Spleen (tissue), 11 donors: ENCODE data around the gene SMIM15. TPM values are rescaled to one million over a fixed set of nuclear protein-coding genes. Genes with fewer than 3 reads are reported as not detected.
A peak's percentile ranks its signal among the peaks of the same experiment; 100 is the strongest.

Source experiments
- DNase-seq: peaks from one replicate; pipeline ENCODE4 v3.0.0-alpha.2; 2020
- H3K27ac ChIP-seq, 8 donors: fragments of 200-600 bp; sonication (generic) in 7 of 8; 1 replicate in 4 of 8; 2 replicates in 4 of 8; pipeline versions ENCODE4 v1.5.0 to v1.8.0; 2016 to 2021; ENCODE audit warnings: inconsistent platforms in 4 of 8, mild to moderate bottlenecking in 4 of 8, moderate library complexity in 1 of 8
- H3K27me3 ChIP-seq, 7 donors: fragments of 200-600 bp; sonication (generic) in 6 of 7; replicated peaks in 1 of 7; 1 replicate in 4 of 7; 2 replicates in 3 of 7; pipeline versions ENCODE4 v1.5.0 to v1.8.0; 2016 to 2021; ENCODE audit warnings: inconsistent platforms in 3 of 7, mild to moderate bottlenecking in 1 of 7
- H3K36me3 ChIP-seq, 6 donors: fragments of 200-600 bp; sonication (generic) in 5 of 6; 1 replicate in 4 of 6; 2 replicates in 2 of 6; pipeline versions ENCODE4 v1.5.0 to v1.8.0; 2016 to 2021; ENCODE audit warnings: inconsistent platforms in 2 of 6
- H3K4me1 ChIP-seq, 6 donors: fragments of 200-600 bp; sonication (generic) in 5 of 6; 1 replicate in 3 of 6; 2 replicates in 3 of 6; pipeline versions ENCODE4 v1.5.0 to v1.8.0; 2016 to 2021; ENCODE audit warnings: inconsistent platforms in 3 of 6
- H3K4me3 ChIP-seq, 8 donors: fragments of 200-600 bp; sonication (generic) in 7 of 8; 1 replicate in 4 of 8; 2 replicates in 4 of 8; pipeline versions ENCODE4 v1.5.0 to v1.8.0; 2016 to 2021; ENCODE audit warnings: inconsistent platforms in 4 of 8, mild to moderate bottlenecking in 4 of 8, moderate library complexity in 2 of 8
- H3K9me3 ChIP-seq, 8 donors: fragments of 200-600 bp; sonication (generic) in 7 of 8; 1 replicate in 4 of 8; 2 replicates in 4 of 8; pipeline versions ENCODE4 v1.5.0 to v1.8.0; 2016 to 2021; ENCODE audit warnings: inconsistent platforms in 4 of 8
- CTCF ChIP-seq, 11 experiments: fragments of 200-600 bp in 7 of 11; fragments of 450-650 bp in 4 of 11; sonication (generic) in 4 of 11; IDR thresholded peaks in 8 of 11; conservative IDR thresholded peaks in 3 of 11; 1 replicate in 7 of 11; 2 replicates in 4 of 11; pipeline versions ENCODE4 v1.4.0 to v1.8.0; 2016 to 2021; ENCODE audit warnings: antibody characterized with exemption in 11 of 11, inconsistent platforms in 4 of 11, mild to moderate bottlenecking in 1 of 11
- POLR2A ChIP-seq, 3 donors: fragments of 450-650 bp; IDR thresholded peaks; one replicate each; pipeline ENCODE4 v1.5.1; 2017; ENCODE audit warnings: antibody characterized with exemption in 3 of 3, mild to moderate bottlenecking in 1 of 3
- POLR2AphosphoS5 ChIP-seq, 3 donors: sonication (generic); formaldehyde crosslinking; IDR thresholded peaks; one replicate each; pipeline ENCODE4 v1.5.1; 2017; ENCODE audit warnings: antibody characterized with exemption in 3 of 3
- WGBS, 5 donors: extraction: QIAGEN DNeasy Blood & Tissue Kit in 3 of 5; methylation state at CpG; one replicate each; pipeline versions ENCODE4 v1.1.5 to v1.1.7; 2013 to 2018; 5-methylcytosine and 5-hydroxymethylcytosine counted together
- intact Hi-C: fragments of 100-400 bp; cut with DNase I; formaldehyde crosslinking; loops from one replicate; pipeline ENCODE4 v1.15.0; 2023; ENCODE audit warnings: low total_unique reads
- polyA plus RNA-seq, 3 donors: library from polyadenylated mRNA; stranded (reverse); fragments of 200-250 nt; gene quantifications; one replicate each; pipeline ENCODE4 v1.2.1, GENCODE V29; 2013
- total RNA-seq, 7 donors: library from RNA; depleted of rRNA in 3 of 7; stranded (reverse); fragments of >200 nt in 3 of 7; fragmentation: NEBNext Ultra II Directional in 4 of 7; extraction: Animal tissue kit (Norgen Biotek cat#: 25700) in 4 of 7; gene quantifications; one replicate each; pipeline versions ENCODE4 v1.1.0 to v1.2.1, GENCODE V29; 2016 to 2021
- donor health status: healthy with polysubstance abuse.
- donor health status: DM: no; HTN: no; CAD: no; lungs with moderate emphysema.
- donor health status: DM: no; HTN: no; CAD: no.
- donor health status: Bipolar disorder and iron deficiency.
- donor health status: healthy.
- donor health status: DM: no; HTN: no; CAD: no.
- donor health status: DM: yes; HTN: yes; CAD: no.

The SMIM15 gene
- total and polyA plus RNA-seq, 10 donors = 14.4 to 42.9 (median 30.7) TPM

- Histone ChIP-seq H3K4me3 (no peak overlapping the region), H3K27ac (no peak overlapping the region), H3K4me1 (peaks cover 0 to 12% (median 2%) of the 10 kb centered on the region in 6 donors), H3K9me3 (peaks cover 0 to 1% (median 0%) of the 10 kb centered on the region in 8 donors), H3K36me3 (no peaks in the 10 kb centered on the region), H3K27me3 (no peaks in the 10 kb centered on the region)
- intact Hi-C loops = no loop called here
- DNase-seq = no peak
- 40 to 58% (median 57%) methylated on average over 2 of the region's 2 CpGs for WGBS, 5 donors
- TF ChIP-seq POLR2AphosphoS5 (IDR thresholded peaks at IDR 0.05) (no peak), CTCF (IDR thresholded peaks at IDR 0.05 in 8 of 11, conservative IDR thresholded peaks at IDR 0.05 in 3 of 11) (no peak), POLR2A (IDR thresholded peaks at IDR 0.05) (no peak)
Measured at GRCh38 chr5:61186634-61187033, 24.4 kb upstream of the SMIM15 start.

GRCh38 chr5:61184708-61185107 is 22.4 kb upstream of the SMIM15 start:
- DNase-seq = no peak
- Histone ChIP-seq H3K27ac (peak overlapping the region in 1 of 8 donors; percentile 10), H3K36me3 (no peaks in the 10 kb centered on the region), H3K9me3 (no peaks in the 10 kb centered on the region), H3K4me1 (peaks cover 0 to 27% (median 11%) of the 10 kb centered on the region in 6 donors), H3K4me3 (no peak overlapping the region), H3K27me3 (no peaks in the 10 kb centered on the region)
- intact Hi-C loops = no loop called here
- WGBS, 5 donors = 63 to 87% (median 77%) methylated on average over 2 of the region's 2 CpGs
- TF ChIP-seq POLR2A (IDR thresholded peaks at IDR 0.05) = no peak
- no peak for TF ChIP-seq POLR2AphosphoS5 (IDR thresholded peaks at IDR 0.05)
- no peak for TF ChIP-seq CTCF (IDR thresholded peaks at IDR 0.05 in 8 of 11, conservative IDR thresholded peaks at IDR 0.05 in 3 of 11)

GRCh38 chr5:61183538-61183937 is 21.3 kb upstream of the SMIM15 start:
- intact Hi-C loops = no loop called here
- H3K36me3 ChIP-seq = no peaks in the 10 kb centered on the region
- DNase-seq = no peak
- WGBS, 5 donors = 90 to 100% (median 95%) methylated on average over 1 of the region's 1 CpG
- H3K4me3 ChIP-seq = no peak overlapping the region
- H3K27me3 ChIP-seq = no peaks in the 10 kb centered on the region
- H3K4me1 ChIP-seq = peaks cover 0 to 27% (median 11%) of the 10 kb centered on the region in 6 donors
- H3K9me3 ChIP-seq = no peaks in the 10 kb centered on the region
- TF ChIP-seq POLR2A (IDR thresholded peaks at IDR 0.05) (no peak), POLR2AphosphoS5 (IDR thresholded peaks at IDR 0.05) (no peak), CTCF (IDR thresholded peaks at IDR 0.05 in 8 of 11, conservative IDR thresholded peaks at IDR 0.05 in 3 of 11) (no peak)
- H3K27ac ChIP-seq = no peak overlapping the region

GRCh38 chr5:61182449-61182848 is 20.2 kb upstream of the SMIM15 start:
- WGBS, 5 donors = 18 to 35% (median 24%) methylated on average over 2 of the region's 2 CpGs
- Histone ChIP-seq H3K9me3 (no peaks in the 10 kb centered on the region), H3K27ac (no peak overlapping the region), H3K4me1 (peaks cover 0 to 33% (median 11%) of the 10 kb centered on the region in 6 donors), H3K27me3 (no peaks in the 10 kb centered on the region), H3K36me3 (no peaks in the 10 kb centered on the region), H3K4me3 (no peak overlapping the region)
- TF ChIP-seq POLR2A (IDR thresholded peaks at IDR 0.05) (no peak), POLR2AphosphoS5 (IDR thresholded peaks at IDR 0.05) (no peak), CTCF (IDR thresholded peaks at IDR 0.05 in 8 of 11, conservative IDR thresholded peaks at IDR 0.05 in 3 of 11) (no peak)
- intact Hi-C loops = no loop called here
- DNase-seq = no peak
